GM19193 (cell line): ENCODE results near the gene C6orf15.

Source experiments
- POLR2A ChIP-seq: IDR thresholded peaks from 4 replicates; pipeline ENCODE4 v1.6.1; 2011; ENCODE audit not compliant: insufficient read depth, insufficient read length; ENCODE audit errors: extremely low read depth

C6orf15 gene

GRCh38 chr6:31120151-31120915 lies 8.0 kb upstream of the C6orf15 start, which contains the start of gene CDSN:
Gene CDSN, minus strand, starts transcription at chr6:31120446. Its CDS starts 27 bp downstream, at chr6:31120419.
- no peak for TF ChIP-seq POLR2A

DNA sequence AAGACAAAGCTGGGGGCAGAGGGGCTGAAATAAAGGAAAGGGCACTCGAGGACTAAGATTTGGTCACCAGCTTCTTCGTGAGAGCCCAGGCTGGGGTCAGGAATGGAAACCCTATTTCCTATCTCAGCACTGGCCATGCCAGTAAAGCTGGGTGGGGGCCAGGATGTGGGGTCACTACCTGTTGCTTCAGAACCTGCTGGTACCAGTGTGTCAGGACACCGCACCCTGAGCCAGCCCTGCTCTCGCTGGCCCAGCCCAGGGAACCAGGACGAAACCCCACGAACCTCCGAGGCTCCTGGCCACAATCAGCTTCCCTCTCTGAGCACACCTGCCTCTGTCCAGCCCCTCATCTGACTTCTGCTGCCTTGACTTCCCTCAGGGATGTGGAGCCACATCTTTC lies 5.8 kb upstream of the C6orf15 start:
- TF ChIP-seq POLR2A = no peak

DNA sequence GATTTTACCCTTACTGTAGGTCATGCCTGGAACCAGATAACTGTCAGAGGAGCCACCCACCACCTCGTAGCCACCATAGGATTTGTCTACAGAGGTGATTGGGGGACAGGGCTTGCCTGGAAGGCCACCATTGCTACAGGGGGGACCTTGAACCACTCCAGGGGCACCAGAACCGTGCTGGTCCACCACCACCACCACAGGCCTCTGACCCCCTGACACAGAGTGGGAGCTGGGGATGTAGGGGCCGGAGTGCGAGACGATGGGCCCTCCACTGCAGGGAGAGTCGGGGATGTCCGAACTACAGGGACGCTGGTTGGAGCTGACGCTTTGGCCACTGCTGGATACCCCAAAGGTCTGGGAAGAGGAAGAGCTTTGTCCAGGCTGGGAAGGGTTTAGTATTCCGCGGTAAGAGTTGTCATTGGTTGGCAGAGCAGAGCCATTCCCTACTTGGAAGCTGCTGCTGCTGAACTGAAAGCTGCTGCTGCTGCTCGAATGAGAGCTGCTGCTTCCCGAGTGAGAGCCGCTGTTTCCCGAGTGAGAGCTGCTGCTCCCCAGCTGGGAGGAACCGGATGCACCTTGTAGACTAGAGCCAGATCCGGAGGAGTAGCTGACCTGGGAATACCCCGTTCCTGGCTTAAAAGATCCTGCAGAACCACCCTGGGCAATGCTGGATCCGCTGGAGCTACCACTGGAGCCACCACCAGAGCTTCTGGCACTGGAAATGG lies 4.4 kb upstream of the C6orf15 start:
- no peak for TF ChIP-seq POLR2A

DNA sequence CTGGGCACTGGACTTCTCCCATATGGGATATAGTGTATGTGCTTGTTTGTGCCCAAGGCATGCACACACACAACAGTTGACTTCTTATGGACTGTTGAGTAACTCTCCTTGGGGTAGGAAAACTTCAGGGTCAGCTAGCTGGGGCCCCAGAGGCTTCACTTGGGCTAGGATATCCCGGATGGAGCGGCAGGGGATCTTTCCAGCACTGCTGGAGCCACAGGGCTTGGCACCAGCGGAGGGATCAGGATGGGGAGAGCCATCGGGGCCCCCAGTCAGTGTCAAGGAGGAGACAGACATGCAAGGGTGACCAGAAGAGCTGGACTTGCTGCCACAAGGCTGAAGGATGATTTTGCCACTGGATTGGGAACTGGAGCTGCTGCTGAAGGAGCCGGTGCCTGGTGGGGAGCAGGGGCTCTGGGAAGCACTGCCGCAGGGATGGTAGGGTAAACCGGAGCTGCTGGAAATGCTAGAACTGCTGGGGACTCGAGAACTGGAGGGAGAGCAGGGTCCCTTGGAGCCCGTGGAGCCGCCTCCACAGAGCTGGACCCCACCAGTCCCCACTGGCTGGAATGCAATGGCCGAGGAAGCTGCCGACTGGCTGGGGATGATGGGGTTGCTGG lies 3.7 kb upstream of the C6orf15 start:
- no peak for TF ChIP-seq POLR2A

- no peak for TF ChIP-seq POLR2A
Observed at GRCh38 chr6:31114970-31115849, 2.8 kb upstream of the C6orf15 start.

GRCh38 chr6:31114541-31114878 lies 2.1 kb upstream of the C6orf15 start, which contains the start of gene PSORS1C1:
Gene PSORS1C1, plus strand, starts transcription at chr6:31114800. Its CDS starts 14,833 bp downstream, at chr6:31129633.
- TF ChIP-seq POLR2A = no peak

DNA sequence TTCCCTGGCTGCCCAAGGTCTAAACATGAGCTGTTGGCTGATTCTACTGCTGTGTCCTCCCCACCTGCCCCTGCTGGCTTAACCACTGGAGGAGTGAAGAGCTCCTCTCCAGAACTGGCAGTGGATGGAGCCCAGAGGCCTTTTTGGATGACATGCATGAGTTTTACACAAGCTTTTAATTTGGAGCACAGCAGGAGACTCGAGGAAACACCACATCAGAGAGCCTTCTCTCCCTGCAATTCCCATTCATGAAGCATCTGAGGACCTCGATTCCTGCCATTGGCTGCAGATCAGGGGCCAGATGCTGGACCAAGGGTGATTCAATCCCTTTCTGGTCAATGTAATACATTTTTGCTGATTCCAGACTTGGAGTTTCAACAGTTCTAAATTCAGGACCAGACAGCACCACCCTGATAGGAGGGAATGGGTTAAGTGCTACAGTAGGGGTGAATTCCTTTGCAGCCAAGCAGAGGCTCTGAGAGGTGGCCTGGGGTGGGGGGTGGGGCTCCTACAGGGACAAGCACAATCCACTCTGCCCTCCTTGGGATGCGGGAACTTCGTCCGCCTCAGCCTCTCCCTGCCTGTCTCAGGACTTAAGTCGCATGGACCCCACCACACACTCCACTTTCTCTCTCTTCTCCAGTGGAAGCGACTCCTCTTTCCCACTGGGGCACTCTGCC lies 1.6 kb upstream of the C6orf15 start:
- no peak for TF ChIP-seq POLR2A

- TF ChIP-seq POLR2A = no peak
Observed at GRCh38 chr6:31111712-31112111, 663 bp downstream of the C6orf15 start.

DNA sequence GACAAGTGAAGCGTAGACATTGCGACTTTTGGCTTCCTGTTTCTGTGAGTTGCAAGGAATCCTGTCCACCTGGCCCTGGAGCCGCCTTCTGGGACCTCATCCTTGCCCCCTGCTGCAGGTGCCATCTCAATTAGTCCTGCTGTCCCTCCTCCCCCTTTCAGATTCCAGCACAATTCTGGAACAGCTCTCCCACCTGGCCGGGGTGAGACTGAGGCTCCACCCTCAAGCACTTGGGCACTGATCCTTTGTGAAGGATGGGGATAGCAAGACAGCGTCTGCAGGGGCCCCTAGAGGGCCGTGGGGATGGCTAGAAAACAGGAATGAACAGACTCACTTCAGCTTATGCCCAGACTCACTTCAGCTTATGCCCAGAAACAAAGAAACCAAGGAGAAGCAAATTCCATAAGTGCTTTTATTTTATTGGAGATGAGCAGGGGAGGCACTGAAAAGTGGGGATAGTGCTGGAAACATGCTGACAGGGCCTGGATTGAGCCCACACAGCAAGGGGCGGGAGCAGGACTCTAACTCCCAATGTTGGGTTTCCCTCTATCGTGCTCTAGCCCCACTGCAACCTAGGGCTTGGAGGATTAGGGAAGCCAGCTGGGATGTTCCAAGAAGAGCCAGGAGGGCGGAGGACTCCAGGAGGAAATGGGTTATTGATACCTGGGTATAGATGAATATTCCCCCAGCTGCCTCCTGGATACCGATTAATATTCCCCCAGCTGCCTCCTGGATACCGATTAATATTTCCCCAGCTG lies 1.4 kb downstream of the C6orf15 start:
- no peak for TF ChIP-seq POLR2A

DNA sequence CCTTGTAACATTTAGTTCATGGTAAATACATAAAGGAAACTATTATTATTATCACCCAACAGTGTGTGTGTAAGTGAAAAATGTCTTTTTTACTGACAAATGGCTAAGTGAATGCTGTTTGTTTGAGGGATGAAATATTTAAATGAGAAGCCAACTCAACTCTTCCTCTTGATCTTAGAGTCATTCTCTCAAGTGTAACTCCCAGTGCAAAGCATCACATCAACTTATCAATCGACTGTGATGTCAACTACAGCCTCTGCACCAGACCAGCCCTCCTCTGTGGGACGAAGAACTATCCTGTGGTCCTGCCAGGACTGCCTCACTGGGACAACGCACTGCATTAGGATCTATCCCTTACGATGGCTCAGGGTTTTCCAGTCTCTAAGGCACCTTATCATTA lies 5.3 kb downstream of the C6orf15 start:
- no peak for TF ChIP-seq POLR2A

GRCh38 chr6:31103136-31103535 lies 9.2 kb downstream of the C6orf15 start:
- TF ChIP-seq POLR2A = no peak

- no peak for TF ChIP-seq POLR2A
Observed at GRCh38 chr6:31098449-31098938, 13.9 kb downstream of the C6orf15 start.

- TF ChIP-seq POLR2A = no peak
Observed at GRCh38 chr6:31096656-31097055, 15.7 kb downstream of the C6orf15 start.
